GM21515 (cell line): ENCODE data around the gene UBL4A.

Experiments
- ATAC-seq: cut with Tn5 transposase; IDR thresholded peaks from one replicate; pipeline ENCODE4 v1.9.1; 2021; ENCODE audit not compliant: unreplicated experiment

Gene UBL4A

DNA sequence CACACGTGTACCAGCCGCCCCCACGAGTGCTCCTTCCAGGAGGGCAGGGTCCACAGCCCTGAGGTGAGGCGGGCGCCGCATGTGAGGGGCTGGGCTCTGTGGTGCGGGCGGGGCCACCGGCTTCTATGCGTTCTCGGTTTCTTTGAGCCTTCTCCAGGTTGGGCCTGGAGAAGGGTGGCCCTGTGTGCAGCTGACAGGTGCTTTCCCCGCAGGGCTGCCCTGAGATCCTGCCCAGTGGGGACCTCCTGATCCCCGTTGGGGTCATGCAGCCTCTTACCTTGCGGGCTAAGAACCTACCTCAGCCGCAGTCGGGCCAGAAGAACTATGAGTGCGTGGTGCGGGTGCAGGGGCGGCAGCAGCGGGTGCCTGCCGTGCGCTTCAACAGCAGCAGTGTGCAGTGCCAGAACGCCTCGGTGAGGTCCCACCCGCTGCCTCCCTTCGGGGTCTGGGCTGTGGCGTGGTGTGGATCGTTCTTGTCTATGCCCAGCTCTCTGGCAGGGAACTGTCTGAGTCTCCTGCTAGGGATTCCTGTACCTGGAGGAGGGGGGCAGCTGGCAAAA is 21.5 kb downstream of the UBL4A start:
- no peak for ATAC-seq

DNA sequence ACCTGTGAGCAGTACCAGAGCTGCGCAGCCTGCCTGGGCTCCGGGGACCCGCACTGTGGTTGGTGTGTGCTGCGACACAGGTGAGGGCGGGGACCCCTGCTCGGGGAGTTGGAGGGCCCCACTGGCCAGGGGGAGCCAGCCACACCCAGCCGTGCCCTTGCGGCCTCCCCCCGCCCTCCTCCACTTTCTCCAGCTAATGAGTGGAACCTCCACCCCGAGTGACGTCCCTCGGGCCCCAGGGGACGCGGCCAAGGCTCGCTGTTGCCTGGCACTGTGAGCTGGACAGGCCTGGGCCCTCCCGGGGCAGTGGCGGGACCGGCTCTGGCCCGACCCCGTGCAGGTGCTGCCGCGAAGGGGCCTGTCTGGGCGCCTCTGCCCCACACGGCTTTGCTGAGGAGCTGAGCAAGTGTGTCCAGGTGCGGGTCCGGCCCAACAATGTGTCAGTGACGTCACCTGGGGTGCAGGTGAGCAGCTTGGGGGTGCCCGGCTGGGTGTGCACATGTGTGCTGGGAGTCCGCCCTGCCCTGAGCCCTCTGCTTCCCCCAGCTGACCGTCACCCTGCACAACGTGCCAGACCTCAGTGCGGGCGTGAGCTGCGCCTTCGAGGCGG is 22.7 kb downstream of the UBL4A start:
- ATAC-seq, result no peak

DNA sequence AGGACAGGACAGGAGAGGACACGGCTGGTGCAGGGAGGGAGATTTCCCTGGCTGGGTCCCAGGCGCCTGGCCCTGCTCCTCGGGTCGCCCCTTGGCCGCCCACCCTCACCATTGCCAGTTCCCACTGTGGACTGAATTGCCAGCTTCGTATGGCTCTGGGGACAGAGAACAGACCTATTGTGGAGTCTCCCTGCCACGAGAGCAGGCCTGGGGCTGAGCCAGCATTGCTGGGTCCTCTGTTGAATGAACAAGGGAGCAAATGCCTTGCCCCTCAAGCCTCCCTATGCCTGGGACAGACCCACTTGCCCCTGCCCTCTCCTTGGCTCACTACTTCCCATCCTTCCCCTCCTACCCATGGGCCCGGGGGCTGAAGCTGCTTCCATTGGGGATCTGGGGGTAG is 24.0 kb downstream of the UBL4A start:
- no peak for ATAC-seq

DNA sequence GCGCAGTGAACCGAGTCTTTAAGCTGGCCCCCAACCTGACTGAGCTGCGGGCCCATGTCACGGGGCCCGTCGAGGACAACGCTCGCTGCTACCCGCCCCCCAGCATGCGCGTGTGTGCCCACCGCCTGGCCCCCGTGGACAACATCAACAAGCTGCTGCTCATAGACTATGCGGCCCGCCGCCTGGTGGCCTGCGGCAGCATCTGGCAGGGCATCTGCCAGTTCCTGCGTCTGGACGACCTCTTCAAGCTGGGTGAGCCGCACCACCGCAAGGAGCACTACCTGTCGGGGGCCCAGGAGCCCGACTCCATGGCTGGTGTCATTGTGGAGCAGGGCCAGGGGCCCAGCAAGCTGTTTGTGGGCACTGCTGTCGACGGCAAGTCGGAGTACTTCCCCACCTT is 26.1 kb downstream of the UBL4A start:
- no peak for ATAC-seq

DNA sequence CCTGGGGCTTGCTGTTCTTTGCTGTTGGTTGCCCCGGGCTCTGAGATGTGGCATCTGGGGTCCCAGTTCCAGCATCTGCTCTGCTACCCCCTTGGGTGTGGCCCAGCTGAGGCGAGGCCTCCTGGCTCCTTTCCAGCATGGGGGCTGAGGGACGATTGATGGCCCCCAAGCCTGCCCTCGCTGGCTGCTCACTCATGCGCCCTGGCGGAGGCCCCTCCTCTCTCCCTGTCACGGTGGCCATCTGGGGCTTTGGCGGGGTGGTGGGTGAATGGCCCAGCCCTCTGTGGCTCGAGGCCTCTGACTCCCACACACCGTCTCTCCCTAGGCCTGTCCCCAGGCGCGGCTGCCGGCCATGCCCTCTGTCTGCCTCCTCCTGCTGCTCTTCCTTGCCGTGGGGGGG is 26.6 kb downstream of the UBL4A start:
- ATAC-seq, result no peak

DNA sequence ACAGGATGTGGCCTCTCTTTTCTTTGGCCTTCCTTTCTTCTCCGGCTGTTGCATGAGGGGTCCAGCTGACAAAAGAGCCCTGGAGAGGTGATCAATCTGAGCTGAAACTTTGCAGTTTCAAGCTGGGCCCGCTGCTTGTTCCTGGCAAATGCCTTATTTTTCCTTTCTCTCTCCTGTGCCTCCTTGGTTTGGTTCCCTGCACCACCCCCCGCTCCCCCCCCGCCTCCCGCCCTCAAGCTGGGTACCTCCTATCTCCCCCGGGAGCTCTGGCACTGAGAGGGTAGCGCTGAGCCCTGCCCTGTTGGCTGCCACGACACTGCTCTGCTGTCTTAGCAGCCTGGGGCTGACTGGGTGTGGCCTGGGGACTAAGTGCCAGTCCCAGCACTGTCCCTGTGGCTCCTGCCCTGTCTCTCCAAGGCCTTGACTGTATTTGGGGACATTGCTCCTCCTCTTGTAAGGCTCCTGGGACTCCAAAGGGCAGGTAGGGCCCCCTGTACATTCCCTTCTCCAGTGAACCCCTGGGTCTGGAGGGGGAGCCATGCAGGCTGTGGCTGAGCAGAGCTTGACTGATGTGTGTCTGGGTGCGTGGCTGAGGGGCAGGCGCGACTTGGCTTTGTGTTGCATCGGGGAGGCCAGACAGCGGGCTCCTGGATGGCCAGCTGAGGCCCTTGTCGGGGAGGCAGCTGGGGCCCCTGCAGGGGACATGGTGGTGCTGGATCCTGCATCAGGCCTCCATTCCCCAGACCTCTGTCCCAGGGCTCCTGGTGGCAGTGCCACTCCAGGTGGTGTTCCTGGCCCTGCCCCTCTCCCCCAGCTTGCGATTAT is 27.2 kb downstream of the UBL4A start:
- no peak for ATAC-seq

DNA sequence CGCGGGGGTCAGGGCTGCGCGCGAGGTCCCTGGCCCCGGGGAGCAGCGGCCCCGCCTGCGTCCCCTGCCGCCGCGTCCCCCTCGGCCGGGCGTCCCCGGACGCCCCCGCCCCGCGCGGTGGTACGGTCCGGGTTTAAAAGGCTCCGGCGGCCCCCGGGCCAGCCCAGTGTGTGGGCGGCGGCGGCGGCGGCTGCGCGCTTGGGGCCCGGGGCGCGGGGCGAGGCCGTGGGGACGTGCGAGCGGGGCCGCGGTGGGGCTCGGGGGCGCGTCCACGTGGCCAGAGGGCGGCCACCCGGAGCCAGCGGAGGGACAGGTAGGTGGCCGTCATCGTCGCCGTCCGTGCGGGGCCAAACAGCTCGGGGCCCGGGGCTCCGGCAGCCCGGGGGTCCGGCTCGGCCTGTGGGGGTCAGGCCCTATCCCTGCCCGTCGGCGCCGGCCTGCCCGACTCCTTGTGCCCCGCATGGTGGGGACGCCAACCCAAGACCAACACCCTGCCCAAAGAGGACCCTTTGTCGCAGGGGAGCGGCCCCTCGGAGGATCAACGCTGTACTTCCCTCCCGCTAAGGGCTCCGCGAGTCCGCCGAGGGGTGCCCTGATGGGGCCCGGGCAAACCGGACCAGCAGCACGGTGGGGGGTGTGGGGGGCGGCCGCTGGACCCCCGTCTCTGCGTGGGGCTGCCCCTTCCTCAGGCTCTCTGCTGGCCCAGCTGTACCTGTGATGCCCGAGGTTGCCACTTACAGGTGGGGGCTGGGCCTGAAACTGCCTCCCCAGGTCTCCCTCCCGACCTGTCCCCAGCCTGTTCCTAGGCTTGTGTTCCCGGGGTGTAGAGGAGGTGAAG is 28.1 kb downstream of the UBL4A start, which contains the start of gene PLXNA3:
TSS of gene PLXNA3 (plus strand) at position 166 of the 838 bp plus-strand sequence. CDS start 1,903 bp downstream, outside the sequence.
- peak; percentile 66 for ATAC-seq

DNA sequence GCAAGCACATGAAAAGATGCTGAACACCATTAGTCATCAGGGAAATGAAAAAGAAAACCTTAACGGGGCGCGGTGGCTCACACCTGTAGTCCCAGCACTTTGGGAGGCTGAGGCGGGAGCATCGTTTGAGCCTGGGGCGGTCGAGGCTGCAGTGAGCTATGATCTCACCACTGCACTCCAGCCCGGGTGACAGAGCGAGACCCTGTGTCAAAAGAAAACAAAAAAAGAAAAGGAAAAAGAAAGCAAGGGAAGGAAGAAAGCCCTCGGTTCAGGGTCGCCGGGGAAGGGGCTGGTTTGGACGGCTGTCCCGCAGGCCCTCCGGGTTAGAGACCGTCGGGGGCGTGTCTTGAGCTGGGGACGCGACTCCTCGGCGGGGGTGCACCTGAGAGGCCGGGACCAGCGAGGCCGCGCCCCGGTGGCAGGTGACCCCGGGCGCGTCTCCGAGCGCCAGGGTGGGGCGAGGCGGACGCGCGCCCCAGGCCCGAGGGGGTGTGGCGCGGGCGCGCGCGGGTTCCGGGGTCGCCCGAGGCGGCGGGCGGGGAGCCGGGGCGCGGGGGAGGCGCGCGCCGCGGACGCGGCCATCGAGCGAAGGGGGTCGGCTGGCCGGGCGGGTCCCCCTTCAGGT is 28.8 kb downstream of the UBL4A start:
- peak; percentile 60 for ATAC-seq

DNA sequence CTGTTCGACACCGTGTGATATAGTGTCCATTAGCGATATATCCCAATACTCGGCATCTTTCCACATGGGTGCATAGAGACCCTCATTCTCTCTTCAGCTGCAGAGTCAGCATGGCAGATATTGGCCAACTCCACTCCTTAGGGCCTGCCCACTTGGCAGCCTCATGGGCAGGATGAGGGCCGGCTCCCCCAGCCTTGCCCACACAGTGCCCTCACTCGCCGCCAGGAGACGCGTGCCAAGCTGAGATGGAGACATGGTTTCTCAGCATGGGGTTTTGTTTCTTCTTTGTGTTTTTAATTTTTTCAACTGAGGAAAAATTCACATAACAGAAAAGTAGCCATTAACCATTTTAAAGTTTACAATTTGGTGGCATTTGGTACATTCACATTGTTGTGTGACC is 33.6 kb downstream of the UBL4A start:
- ATAC-seq, result no peak

DNA sequence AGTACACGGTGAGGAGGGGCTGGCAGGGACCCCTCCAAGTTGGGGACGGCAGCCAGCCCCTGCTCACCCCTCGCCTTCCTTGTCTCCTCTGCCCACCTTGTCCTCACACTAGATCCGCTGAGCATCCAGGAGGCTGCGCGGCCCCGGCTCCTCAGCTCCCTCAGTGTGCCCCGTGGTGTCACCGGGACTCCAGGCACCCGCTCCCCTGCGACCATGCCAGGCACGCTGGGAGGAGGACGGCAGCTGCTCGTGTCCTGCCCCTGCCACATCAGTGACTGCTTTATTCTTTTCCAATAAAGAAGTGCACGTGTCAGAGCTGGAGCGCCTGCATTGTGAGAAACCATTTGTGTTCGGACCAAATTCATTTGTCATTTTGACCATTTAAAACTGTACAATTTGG is 36.1 kb downstream of the UBL4A start:
- ATAC-seq, result no peak

DNA sequence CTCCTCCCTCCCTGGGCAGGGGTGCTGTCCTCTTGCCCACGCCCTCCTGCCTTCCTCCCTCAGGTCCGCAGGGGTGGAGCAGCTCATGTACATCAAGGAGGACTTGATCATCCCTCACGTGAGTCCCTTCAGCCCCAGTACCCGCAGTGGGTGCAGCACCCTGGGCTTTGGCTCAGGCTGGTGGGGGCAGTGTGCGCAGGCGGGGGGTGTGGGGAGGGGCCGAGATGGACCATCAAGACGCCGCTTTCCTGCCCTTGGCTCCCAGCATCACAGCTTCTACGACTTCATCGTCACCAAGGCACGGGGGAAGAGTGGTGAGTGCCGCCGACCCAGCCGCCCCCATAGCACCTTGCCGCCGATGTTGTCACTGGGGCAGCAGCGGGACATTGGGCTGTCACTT is 36.8 kb downstream of the UBL4A start:
- no peak for ATAC-seq

DNA sequence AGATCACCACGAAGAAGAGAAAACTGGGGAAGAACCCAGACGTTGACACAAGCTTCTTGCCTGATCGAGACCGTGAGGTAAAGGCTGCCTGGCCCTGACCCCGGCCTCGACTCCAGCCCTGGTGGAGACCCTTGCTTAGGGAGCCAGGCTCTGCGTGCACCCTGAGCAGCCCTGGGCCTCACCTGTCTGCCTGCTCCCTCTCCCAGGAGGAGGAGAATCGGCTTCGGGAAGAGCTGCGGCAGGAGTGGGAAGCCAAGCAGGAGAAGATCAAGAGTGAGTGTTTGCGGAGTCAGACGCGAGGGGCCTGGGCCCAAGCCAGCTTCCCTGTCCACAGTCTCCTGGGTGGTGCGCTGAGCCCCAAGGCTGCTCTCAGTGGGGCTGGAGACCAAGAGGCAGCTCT is 37.9 kb downstream of the UBL4A start:
- no peak for ATAC-seq

DNA sequence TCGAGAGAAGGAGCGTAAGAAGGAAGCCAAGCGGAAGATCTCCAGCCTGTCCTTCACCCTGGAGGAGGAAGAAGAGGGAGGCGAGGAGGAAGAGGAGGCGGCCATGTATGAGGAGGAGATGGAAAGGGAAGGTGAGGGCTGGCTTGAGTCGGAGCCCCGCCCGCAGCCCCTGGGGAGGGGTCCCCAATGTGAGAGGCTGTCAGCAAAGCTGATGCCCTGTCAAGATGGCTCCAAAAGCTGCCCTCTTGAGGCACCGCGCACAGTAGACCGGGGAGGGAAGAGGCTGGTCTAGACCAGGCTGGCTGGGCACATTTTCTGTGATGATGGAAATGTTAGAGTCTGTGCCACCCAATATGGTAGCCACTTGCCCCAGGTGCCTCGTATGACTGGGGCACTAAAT is 40.0 kb downstream of the UBL4A start:
- ATAC-seq, result no peak

DNA sequence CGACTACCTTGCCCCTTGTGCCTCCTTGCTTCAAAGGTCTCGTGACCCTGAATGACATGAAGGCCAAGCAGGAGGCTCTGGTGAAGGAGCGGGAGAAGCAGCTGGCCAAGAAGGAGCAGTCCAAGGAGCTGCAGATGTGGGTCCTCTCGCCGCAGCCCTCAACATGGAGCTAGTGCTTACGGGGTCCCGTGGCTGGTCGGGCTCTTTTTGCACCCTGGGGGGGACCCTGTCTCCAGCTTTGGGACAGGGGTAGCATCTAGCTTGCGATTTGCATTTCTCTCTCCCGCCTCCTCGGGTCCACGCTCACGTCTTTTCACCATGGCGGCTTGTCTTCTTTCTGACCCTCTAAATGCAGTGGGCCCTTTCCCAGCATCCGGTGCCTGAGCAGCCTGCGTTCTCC is 40.6 kb downstream of the UBL4A start:
- ATAC-seq, result no peak

DNA sequence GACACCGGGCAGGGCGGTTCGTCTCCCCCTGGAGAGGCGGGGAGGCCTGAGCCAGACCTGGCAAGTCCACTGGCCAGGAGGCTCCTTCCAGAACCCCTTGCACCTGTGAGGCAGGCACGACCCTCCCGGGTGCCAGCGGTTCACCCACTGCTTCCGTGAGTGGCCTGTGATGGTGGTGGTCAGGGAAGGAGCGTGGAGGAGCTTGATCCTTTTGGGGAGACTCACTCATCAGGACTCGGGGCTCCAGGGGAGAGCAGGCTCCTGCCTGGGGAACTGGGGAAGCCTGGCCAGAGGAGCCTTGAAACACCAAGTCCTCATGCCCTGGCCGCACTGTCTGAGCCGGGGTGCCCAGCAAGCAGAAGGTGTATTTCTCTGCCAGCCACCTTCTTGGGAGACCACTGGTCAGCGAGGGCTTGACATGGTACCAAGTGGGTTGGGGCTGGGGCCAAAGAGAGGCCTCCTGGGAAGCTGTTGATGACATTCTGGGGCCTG is 41.6 kb downstream of the UBL4A start:
- ATAC-seq, result no peak

DNA sequence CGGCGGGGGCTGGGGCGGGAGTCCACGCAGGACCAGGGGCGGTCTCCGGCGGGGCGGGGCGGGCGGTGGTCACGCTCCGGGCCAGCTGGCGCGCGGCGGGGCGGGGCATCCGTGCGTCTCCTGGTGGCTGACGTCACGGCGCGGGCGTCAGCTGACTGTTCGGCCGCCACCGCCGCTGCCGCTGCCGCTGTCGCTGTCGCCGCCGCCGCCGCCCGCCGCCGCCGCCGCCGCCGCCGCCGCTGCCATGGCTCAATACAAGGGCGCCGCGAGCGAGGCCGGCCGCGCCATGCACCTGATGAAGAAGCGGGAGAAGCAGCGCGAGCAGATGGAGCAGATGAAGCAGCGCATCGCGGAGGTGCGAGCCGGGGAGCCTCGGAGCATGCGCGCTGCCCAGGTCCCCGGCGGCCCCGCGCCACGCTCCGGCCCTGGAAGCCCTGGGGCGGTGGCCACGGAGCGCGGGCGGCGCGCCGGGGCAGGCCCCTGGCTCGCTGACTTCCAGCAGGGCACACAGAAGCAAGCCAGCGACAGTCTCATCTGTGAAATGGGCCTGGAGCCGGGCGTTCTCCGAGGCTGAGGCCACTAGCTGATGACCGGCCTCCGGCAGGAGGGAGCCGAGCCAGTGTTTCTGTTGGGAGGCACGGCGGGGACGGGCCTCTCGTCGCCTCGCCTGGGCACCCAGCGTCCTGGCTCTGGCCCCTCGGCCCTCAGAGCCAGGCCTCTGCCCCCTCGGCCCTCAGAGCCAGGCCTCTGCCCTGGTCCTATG is 42.2 kb downstream of the UBL4A start, which contains the start of gene FAM50A:
TSS of gene FAM50A (plus strand) at position 150 of the 763 bp plus-strand sequence. CDS start at position 245, 95 bp downstream.
- ATAC-seq, result peak; percentile 70

DNA sequence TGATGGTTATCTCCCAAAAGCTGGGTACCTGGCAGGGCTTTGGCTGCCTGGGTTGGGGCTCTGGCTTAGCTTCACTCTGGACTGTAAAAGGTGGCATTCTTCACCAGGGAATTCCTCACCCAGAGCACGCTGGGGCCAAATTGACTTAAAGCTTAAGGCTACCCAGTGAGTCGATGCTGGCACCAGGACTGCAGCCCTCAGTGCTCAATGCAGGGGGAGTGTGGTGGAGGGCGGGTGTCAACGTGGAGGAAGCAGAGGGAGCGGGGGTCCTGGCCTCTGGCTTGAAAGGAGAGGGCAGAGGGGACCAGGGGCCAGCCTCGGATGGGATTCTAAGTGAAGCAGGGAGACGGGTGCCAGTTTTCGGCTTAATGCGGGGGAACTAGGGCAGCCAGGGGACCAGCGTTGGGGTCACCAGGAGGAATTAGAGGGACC is 42.9 kb downstream of the UBL4A start:
- no peak for ATAC-seq

DNA sequence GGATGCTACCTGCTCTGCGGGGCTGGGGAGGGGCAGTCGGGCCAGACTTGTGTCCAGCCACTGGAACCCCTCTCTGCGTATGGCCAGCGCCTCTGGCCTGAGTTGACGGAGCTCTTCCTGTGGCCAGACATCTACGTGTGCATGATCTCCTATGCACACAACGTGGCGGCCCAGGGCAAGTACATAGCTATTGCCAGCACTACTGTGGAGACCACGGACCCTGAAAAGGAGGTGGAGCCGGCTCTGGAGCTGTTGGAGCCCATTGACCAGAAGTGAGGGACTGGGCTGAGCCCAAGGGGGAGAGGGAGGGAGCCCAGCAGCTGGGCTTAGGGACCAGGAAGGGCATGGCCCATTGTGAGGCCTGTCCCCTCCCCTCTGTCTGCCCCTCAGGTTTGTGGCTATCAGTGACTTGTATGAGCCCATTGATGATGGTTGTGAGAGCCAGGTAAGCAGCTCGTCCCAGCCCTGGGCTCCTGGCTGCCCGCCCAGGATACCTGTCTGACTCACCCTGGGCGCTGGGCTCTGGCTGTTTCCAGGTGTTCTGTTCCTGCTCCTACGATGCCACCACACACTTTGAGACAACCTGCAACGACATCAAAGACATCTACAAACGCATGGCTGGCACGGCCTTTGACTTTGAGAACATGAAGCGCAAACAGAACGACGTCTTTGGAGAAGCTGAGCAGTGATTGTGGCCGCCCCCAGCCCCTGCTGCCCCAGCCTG is 44.3 kb downstream of the UBL4A start:
- no peak for ATAC-seq

DNA sequence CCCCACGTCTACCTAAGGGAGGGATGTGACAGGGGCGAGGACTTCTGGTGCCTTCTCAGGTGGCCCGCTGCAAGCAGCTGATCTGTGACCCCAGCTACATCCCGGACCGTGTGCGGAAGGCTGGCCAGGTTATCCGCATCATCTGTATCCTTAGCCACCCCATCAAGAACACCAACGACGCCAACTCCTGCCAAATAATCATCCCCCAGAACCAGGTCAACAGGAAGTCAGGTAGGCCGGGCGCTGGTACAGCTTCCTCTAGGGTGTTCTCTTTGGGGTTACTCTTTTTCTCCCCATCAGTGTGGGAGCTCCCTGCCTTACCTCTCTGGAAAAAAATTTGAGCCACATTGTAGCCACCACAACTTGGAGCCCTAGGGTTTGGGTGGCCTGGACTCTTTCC is 44.9 kb downstream of the UBL4A start:
- no peak for ATAC-seq
